GM18505 (cell line): ENCODE results near the gene RUVBL2.

Experiments used
- ATAC-seq: cut with Tn5 transposase; IDR thresholded peaks from one replicate; pipeline ENCODE4 v1.9.1; 2021; ENCODE audit not compliant: unreplicated experiment
- POLR2A ChIP-seq: IDR thresholded peaks from 4 replicates; pipeline ENCODE4 v1.6.1; 2011; ENCODE audit warnings: borderline replicate concordance; ENCODE audit not compliant: insufficient read depth, insufficient read length; ENCODE audit errors: extremely low read depth

RUVBL2 gene

DNA sequence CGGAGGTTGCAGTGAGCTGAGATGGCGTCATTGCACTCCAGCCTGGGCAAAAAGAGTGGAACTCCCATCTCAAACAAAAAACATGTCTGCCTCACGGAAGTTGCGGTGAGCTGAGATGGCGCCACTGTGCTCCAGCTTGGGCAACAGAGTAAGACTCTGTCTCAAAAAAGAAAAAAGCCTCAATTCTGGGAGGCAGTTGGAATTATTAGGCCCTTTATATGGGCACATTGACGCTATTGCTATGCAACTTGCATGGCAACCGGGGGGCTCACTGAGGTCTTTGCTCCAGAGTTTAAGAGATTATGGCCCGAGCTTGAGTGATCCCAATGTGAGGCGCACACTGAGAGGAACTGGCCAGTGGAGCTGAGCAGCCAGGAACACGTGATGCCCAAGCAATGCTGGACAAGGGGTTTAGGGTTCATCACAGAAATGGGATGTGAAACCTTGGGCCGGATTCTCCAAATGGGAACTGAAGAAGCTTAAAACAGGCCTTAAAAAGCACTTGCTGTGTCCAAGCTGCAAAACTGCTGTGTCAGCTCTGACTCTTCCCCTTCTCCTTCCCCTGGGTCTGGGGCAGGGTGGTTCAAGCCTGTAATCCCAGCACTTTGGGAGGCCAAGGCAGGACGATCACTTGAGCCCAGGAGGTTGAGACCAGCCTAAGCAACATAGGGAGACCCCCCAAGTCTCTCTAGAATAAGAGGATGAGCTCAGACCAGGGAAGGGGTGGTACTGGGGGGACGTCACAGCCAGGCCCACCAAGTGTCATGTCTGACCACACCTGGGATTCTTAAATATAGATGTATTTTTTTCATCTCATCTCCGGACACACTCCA, 26.1 kb upstream of the RUVBL2 start:
- peak; percentile 52 for TF ChIP-seq POLR2A

DNA sequence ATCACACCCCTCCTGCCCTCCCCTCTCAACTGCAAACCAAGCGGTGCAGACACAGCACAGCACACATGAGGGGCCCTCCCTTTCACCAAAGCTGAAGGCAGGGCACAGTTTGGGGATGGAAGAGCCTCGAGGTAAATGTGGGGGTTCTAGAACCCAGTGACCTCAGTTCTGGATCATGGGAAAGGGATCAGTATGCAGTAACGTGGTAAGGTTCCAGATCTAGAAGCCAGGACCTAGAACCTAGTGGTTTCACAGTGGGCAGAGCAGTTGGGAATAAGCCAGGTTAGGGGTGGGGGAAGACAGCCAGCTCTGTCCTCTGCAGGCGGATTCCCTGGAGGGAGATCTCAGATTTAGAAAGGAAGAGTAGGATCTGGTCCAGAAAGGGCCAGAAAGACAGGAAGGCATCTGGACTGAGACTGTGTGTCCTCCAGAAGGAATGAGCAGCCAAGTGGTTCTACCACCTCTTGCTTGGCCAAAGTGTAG, 25.5 kb upstream of the RUVBL2 start:
- no peak for ATAC-seq
- TF ChIP-seq POLR2A, result no peak

More for the DNA sequence above, 26.1 kb upstream of the RUVBL2 start:
- ATAC-seq, result no peak

DNA sequence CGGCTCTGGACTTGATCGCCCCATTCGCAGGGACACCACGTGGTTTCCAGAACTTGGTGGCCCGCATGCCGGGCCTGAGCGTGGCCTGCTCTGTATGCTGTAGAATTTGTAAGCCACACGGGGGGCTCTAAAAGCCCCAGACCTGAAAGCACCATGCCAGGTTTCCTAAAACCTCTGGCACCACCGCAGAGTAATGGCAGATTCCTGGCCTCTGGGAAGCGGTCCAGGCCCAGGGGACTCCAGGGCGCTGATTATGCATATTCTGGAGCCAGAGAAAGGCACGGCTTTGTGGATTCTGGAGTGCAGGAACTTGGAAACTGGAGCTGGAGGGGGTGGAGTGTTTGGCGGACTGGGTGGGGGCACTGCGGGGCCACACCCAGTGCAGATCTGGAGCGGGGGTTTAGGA, 24.9 kb upstream of the RUVBL2 start:
- TF ChIP-seq POLR2A, result no peak
- ATAC-seq, result no peak

DNA sequence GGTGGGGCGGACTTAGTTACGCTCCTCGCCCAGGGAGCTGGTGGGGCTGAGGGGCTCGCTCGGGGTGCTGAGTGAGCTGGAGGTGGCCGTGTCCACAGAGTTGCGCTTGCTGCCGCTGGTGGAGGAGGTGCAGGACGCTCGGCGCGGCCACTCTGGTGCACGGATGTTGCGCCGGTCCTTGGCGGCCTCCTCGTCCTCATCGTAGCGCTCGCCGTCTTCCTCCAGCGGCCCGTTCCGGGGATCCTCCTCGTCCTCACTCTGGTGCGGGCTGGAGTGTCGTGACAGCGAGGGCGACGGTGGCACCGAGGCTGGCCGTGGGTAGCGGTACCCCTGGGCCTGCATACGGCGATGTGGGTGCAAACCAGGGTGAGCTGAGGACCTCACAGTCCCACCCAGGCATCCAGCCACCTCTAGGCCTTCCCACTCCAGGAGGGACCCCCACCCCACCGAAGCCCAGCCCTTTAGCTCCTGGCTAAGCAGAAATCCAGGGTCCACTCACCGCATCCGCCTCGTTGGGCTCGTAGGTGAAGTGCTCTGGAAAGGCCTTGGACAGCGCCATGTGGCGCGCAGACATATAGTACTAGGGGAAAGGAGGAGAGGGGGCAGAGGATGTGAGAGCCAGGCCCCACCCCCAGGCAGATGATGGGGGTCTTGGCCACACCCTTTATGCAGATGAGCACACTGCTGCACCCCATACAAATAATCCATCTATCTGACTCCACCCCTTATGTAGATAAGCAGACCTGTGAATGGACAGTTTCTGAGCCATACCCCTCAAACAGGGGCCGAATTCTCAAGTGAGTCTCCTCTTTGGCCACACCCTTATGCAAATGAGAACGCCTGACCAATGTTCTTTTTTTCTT, 24.2 kb upstream of the RUVBL2 start:
- TF ChIP-seq POLR2A, result no peak
- no peak for ATAC-seq

DNA sequence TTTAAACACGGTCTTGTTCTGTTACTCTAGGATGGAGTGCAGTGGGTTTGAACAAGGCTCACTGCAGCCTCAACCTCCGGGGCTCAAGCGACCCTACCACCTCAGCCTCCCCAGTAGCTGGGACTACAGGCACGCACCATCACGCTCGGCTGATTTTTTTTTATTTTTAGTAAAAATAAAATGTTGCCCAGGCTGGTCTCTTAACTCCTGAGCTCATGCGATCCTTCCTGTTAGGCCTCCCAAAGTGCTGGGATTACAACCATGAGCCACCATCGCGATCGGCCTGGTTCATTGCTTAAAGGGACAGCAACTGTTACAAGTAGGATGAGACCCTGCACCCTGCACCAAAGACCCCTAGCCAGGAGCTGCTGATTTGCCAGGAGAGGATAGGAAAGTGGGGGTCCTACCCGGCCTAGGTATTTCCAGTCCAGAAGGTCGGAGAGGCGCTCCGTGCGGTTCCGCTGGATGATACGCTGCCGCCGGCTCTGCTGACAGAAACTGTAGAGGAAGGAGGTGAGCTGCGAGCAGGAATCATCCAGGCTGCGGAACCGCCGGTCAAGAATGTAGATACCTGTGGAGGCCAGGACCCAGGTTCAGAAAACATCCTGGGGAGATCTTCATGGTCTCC, 23.4 kb upstream of the RUVBL2 start:
- TF ChIP-seq POLR2A, result no peak
- no peak for ATAC-seq

DNA sequence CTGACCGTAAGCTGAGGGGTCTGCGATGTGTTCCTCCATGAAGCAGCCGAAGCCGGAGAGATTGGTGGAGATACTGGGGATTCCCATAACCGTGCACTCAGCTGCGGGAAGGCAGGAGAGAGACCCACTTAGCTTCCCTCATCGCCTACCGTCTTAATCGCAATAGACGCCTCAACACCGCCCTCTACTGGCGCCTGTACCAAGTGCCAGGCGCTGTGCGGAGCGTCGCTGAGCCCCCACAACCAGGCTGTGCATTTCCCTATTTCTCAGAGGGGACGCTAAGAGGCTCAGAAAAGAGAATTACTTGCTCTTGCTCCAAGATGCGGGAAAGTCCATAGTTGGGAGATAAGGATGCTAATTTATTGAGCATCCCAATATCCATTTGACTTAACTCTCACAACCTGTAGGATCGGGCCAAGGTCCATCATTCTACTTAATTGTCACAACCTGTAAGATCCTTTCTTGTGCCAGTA, 22.7 kb upstream of the RUVBL2 start:
- peak; percentile 39 for ATAC-seq
- TF ChIP-seq POLR2A, result no peak

DNA sequence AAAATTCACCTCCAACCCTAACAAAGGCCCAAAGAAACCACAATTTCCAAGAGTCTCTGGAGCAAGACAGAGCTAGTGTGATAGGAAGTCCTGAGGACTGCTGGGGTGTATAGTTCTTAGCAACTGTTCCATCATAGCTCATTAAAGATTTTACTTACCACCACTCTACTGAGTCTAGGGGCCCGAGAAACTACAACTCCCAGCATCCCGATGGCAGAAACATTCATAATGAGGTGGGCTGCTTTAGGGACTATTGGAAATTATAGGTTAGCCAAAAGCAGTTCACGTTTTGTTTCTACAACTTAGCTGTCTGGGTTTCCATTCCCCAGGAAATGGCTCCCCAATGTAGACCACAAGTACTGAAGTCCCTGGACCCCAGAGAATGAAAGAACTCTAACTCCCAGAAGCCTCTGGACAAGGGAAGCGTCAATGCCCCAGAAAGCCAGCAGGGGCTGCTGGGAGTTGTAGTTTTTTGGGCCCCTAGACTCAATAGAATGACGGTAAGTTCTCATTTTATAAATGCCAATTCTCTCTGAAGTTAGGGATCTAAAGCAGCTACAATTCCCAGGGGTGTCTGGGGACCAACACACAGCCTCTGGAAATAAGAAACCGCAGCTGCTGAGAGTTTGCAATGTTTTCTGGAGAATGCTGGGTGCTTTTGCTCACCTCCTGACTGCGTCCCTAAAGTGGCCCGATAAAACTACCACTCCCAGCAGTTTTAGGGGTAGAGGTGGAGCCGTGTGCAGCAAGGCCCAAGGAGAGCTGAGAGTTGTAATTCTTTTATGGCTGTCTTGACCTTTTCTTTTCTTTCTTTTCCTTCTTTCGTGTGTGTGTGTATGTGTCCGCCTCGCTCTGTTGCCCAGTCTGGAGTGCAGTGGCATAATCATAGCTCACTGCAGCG, 17.5 kb upstream of the RUVBL2 start:
- TF ChIP-seq POLR2A, result no peak
- no peak for ATAC-seq

DNA sequence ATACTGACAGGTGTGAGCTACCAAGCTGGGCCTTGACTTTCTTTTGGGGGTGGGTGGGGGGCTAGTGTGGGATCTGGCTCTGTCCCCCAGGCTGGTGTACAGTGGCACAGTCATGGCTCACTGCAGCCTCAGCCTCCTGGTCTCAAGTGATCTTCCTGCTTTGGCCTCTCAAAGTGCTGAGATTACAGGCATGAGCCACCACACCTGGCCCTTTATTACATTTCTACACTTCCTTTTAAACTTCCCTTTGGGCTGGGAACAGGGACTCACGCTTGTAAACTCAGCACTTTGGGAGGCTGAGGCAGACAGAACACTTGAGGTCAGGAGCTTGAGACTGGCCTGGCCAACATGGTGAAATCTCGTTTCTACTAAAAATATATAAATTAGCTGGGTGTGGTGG, 16.6 kb upstream of the RUVBL2 start:
- no peak for ATAC-seq
- no peak for TF ChIP-seq POLR2A

DNA sequence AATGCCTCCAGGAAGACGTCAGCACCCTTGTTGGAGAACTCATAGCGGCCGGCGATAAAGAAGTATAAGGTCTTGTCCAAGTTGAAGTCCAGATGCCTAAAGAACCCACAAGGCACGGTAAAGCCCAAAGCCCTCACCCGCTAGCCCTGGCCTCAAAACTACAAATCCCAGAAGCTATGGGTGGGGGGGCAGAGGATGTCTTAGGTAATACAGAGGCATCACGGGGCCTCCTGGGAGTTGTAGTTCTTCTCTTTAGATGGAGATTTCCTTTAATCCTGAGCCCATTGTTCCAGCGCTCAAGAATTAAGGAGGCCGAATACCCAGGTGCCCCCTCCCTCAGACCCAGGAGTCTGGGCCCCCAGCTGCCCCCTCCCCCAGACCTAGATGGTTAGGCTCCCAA, 11.4 kb upstream of the RUVBL2 start:
- no peak for TF ChIP-seq POLR2A

DNA sequence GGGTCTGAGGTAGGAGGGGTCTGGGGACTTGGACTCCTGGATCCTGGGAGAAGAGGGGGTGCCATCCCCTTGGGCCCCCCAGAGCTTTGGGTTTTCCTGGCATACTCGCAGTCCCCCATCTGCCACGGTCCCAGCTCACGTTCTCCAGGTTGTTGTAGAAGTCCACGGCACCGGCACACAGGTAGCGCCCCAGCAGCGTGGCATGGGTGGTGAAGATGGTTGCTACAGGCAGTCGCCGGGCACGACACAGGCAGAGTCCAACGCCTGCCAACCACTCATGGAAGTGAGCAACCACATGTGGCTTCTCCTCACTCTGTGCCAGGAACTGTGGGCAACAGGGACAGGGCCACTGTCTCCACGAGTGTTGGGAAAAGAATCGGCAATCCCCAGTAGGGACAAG, 8.0 kb upstream of the RUVBL2 start:
- no peak for ATAC-seq
- no peak for TF ChIP-seq POLR2A

More for the DNA sequence above, 11.4 kb upstream of the RUVBL2 start:
- ATAC-seq, result no peak

DNA sequence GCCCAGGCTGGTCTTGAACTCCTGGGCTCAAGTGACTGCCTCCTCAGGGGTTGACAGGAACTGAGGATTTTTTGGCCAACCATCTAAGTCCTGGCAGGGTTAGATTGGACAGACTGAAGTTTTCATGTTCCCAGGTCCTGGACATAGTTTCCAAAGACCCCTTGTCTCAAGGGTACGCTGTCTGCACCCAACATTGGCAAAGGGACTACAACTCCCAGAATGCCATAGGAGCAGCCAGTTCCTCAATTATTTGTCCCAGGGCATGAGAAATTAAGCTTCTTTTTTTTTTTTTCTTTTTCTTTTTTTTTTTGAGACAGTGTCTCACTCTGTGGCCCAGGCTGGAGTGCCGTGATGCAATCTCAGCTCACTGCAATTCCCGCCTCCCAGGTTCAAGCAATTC, 7.5 kb upstream of the RUVBL2 start:
- ATAC-seq, result no peak

DNA sequence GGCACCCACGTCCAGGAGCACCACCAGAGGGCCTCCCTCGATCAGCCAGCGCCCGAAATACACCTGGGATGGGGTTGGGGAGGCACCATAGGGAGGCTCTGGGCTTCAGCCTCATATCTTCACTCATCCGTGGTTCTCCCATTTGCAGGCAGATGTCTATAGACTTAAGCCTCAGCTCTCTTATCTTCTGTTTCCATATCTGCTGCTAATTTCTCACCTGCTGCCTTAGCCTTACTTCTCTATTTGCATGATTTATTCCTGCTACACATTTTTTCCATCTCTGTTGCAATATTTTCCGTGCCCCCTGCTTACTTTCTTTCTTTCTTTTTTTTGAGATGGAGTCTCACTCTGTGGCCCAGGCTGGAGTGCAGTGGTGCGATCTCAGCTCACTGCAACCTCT, 6.4 kb upstream of the RUVBL2 start:
- no peak for ATAC-seq
- no peak for TF ChIP-seq POLR2A

More for the DNA sequence above, 7.5 kb upstream of the RUVBL2 start:
- TF ChIP-seq POLR2A, result no peak
